KG1 (cell line): ENCODE data around the gene EFCAB13.
"Not testable (repeated sequence)": the region's sequence is repeated elsewhere in the genome, so short reads cannot be mapped to it uniquely, and the experiment has no call there.

Experiments
- DNase-seq: peaks from one replicate; lab custom pipeline; 2025; lab: John Stamatoyannopoulos, UW

EFCAB13 gene

GRCh38 chr17:47332287-47332686, 8.5 kb downstream of the EFCAB13 start:
- DNase-seq = no peak

GRCh38 chr17:47335101-47335936, 11.6 kb downstream of the EFCAB13 start:
- DNase-seq = no peak

DNA sequence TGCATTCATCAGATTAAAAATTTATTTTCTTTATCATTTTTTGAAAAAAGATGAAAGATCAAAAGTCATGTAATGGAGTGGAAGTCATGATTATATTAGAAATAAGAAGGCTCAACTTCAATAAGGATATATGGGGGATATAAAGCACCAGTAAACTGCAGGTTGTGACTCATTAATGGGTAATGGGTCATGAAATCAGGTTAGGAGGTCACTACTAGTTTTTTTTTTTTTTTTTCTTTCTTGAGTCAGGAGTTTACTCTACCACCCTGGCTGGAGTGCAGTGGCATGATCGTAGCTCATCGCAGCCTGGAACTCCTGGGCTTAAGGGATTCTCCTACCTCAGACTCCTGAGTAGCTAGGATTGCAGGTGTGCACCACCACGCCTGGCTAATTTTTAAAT, 14.3 kb downstream of the EFCAB13 start:
- no peak for DNase-seq

- DNase-seq = no peak
Observed at GRCh38 chr17:47352848-47353247, 29.1 kb downstream of the EFCAB13 start.

- no peak for DNase-seq
Observed at GRCh38 chr17:47358652-47359051, 34.9 kb downstream of the EFCAB13 start.

GRCh38 chr17:47363171-47363570, 39.4 kb downstream of the EFCAB13 start:
- no peak for DNase-seq

DNA sequence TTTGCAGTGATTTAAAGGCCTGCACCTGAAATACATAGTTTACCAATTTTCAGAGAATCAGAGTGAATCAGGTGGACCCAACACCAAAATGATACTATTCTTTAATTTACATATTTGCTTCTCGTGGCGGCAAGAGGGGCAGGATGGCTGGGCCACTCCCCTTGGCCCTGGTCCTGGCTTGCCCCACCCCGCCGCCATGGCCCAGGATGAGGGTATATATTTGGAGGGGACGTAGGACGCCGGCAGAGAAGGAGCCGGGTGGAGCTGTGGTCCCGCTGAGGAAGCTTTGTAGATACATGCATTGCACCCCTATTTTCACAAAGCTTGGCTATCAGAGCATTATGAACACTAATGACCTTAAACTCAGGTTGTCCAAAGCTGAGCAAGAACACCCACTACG, 43.5 kb downstream of the EFCAB13 start:
- DNase-seq = no peak

GRCh38 chr17:47368262-47368661, 44.5 kb downstream of the EFCAB13 start:
- no peak for DNase-seq

DNA sequence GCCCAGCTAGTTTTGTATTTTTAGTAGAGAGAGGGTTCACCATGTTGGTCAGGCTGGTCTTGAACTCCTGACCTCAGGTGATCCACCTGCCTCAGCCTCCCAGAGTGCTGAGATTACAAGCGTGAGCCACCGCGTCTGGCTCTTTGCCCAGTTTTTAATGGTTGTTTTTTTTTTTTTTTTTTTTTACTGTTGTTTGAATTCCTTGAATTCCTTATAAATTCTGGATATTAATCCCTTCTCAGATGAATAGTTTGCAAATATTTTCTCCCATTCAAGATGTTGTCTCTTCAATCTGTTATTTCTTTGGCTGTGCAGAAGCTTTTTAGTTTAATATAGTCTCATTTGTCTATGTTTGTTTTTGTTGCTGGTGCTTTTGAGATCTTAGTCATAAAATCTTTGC, 47.1 kb downstream of the EFCAB13 start:
- not testable (repeated sequence) for DNase-seq

GRCh38 chr17:47373002-47373401, 49.2 kb downstream of the EFCAB13 start:
- no peak for DNase-seq

DNA sequence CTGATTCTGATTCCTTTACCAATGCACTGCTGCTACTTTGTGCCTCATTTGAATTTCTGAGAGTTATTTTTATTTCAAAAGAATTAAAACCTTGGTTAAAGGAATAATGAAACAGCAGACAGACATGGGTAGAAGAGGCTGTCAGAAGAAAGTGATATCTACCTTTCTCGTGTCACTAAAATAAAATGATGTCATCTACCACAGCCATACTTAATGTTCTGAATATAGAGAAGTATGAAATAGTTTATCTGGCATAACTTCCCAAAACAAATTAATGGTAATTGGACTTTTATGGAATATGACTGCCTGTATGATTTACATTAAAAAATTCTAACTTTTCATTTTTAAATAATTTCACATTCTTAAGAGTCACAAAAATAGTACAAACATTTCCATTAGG, 52.5 kb downstream of the EFCAB13 start:
- no peak for DNase-seq

GRCh38 chr17:47388825-47389224, 65.1 kb downstream of the EFCAB13 start:
- DNase-seq = no peak

GRCh38 chr17:47397532-47398128, 73.9 kb downstream of the EFCAB13 start:
- DNase-seq = not testable (repeated sequence)

DNA sequence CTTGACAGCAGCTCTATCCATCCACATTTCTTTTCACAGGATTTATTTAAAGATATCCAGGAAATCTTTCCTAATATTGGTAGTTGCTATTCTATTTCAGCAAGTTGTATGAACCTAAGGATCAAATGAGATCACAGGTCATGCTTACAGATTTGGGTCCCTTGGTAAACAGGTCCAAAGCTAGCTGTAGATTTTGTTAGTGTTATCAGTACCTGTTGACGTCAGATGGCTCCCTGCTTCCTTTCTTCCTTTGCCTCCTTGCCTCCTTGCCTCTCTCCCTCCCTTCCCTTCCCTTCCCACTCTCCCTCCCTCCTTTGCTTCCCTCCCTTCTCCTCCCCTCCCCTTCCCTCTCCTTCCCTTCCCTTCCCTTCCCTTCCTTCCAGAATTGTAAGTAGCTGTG, 76.6 kb downstream of the EFCAB13 start:
- DNase-seq = no peak

DNA sequence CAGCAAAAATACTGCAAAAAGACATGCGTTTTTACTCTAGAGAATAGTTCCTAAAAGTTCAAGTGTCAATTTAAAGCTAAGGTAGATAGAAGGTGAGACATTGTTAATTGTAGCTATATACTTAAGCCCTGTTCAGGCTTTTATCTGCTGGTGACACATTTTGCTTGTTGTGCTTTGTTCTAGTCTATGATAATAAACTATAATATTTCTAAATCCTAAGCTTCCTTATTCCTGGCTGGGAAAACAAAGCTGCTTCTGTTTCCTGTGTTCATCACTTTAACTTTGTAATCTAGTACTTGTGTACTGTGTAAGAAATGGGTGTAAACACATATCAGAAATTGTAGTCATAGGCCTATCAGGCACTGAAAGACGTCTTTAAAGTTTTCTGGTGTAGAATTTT, 77.3 kb downstream of the EFCAB13 start:
- no peak for DNase-seq

DNA sequence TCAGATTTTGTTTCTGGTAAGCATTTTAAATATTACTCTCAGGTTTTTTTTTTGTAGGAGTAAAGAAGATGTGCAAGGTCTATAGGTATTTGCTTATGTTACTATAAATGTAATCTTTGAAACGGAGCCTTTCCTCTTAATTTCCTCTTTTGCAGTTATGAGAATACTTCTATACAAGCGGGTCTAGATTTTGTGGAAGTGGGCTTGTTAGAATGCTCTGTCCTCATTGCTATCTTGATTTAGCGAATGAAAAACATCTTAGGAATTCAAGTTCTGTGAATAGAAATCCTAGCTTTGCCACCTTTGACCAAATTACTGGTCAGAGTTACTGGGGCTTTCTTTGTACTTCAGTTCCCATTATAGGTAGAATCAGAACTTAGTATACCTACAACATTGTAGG, 80.3 kb downstream of the EFCAB13 start:
- no peak for DNase-seq

DNA sequence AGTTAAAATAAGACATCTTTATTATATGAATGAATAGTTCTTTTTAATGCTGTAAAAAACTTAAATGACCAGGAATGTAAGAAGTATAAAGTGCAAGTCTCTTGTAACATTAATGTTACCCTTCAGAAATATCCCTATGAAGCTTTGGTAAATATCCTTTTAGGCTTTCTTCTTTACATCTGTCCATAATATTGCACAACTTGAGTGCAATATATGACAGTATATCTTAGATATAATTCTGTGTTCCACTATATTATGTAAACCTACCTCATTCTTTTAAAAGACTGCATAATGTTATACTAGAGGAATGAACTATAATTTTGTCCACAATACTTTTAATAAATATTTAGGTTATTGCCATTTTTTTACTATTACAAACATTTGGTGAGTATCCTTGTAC, 81.1 kb downstream of the EFCAB13 start:
- DNase-seq = no peak

DNA sequence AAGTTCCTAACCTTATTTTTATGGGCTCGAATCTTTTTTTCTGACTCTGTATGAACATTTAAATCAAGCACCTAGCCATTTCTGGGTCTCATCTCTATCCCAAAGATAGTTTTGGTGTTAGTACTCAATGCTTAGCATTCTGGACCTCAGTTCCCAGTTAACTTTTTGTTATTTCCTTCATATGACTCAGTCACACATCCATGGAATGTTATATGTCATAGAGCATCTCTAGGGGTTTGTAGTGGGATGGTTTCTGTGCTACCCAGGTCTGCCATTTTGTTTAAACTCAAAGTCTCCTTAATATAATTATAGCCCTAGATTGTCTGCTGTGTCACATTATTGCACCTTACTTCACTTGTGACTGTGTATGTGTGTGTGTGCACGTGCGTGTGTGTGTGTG, 90.1 kb downstream of the EFCAB13 start:
- no peak for DNase-seq

- no peak for DNase-seq
Observed at GRCh38 chr17:47414612-47415011, 90.9 kb downstream of the EFCAB13 start.

DNA sequence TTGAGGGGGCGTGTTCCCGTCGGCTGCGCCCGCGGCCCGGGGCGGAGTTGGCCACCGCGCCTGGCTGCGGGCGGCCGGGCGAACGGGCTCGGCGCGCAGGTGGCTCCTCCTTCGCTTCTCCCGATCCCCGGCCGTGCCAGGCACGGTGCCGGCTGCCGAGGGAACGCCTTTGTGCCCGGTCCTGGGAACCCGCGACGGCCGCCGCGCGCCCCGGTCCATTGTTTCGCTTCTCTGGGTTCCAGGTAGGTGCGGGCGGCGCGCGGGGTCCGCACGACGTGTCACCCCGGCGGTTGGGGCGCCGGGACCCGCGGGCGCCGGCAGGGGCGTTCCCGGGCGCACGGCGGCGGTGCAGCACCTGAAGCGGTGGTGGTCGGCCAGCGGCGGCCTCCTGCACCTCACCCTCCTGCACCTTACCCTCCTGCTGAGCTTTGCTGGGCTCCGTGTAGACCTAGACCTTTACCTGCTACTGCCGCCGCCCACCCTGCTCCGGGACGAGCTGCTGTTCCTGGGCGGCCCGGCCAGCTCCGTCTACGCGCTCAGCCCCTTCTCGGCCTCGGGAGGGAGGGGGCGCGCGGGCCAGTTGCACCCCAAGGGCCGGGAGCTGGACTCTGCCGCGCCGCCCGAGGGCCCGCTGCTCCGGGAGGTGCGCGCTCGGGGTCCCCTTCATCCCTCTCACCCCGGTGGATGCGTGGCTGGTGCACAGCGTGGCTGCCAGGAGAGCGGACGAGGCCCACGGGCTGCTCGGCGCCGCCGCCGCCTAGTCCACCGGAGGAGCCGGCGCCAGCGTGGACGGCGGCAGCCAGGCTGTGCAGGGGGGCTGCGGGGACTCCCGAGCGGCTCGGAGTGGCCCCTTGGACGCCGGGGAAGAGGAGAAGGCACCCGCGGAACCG, 99.9 kb downstream of the EFCAB13 start:
- no peak for DNase-seq

DNA sequence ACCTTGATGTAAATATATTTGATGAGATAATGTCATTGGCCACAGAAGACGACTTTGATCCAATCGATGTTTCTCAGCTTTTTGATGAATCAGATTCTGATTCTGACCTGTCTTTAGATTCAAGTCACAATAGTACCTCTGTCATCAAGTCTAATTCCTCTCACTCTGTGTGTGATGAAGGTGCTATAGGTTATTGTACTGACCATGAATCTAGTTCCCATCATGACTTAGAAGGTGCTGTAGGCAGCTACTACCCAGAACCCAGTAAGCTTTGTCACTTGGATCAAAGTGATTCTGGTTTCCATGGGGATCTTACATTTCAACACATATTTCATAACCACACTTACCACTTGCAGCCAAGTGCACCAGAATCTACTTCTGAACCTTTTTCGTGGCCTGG, 101.5 kb downstream of the EFCAB13 start:
- not testable (repeated sequence) for DNase-seq

GRCh38 chr17:47425887-47426635, 102.3 kb downstream of the EFCAB13 start:
- DNase-seq = not testable (repeated sequence)
